SU-DHL-6 (cell line): Measurements from ENCODE around the gene SMURF2.
"Not testable (repeated sequence)": the region's sequence is repeated elsewhere in the genome, so short reads cannot be mapped to it uniquely, and the experiment has no call there.

Experiments used
- CTCF ChIP-seq: fragments of 200-600 bp; sonication (generic); IDR thresholded peaks from one replicate; pipeline ENCODE4 v1.5.1; 2017; ENCODE audit warnings: antibody characterized with exemption, mild to moderate bottlenecking, low read length, moderate library complexity; ENCODE audit not compliant: insufficient read depth, poor library complexity, severe bottlenecking
- EZH2phosphoT487 ChIP-seq: fragments of 200-600 bp; sonication (generic), shearing (Covaris generic); conservative IDR thresholded peaks from 2 replicates; pipeline ENCODE4 v1.6.1; 2018; ENCODE audit warnings: mild to moderate bottlenecking, antibody characterized with exemption, low read length, moderate library complexity, mixed read lengths

GRCh38 chr17:64664299-64664981, 2.3 kb upstream of the SMURF2 start:
- not testable (repeated sequence) for TF ChIP-seq CTCF, EZH2phosphoT487
